ENCODE measurements around the gene DHRS7C.

DHRS7C gene

DNA sequence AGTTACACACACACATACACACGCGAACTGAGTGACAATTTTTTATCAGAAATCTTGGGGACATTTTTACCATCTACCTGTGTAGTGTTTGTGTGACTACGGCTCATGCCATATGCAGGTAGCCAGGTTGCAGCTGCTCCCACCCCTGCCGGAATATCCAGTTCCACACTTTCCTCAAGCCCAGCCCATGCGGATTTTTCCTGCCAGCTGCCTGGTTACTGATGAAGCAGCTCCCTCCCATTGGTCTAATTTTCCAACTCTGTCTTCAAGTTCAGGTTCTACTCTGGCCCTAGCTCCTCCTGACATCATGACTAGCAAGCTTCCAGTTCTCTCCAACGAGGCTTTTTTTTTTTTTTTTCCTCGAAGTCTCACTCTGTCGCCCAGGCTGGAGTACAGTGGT, 25.7 kb upstream of the DHRS7C start:
- TF ChIP-seq, protein P1, sequence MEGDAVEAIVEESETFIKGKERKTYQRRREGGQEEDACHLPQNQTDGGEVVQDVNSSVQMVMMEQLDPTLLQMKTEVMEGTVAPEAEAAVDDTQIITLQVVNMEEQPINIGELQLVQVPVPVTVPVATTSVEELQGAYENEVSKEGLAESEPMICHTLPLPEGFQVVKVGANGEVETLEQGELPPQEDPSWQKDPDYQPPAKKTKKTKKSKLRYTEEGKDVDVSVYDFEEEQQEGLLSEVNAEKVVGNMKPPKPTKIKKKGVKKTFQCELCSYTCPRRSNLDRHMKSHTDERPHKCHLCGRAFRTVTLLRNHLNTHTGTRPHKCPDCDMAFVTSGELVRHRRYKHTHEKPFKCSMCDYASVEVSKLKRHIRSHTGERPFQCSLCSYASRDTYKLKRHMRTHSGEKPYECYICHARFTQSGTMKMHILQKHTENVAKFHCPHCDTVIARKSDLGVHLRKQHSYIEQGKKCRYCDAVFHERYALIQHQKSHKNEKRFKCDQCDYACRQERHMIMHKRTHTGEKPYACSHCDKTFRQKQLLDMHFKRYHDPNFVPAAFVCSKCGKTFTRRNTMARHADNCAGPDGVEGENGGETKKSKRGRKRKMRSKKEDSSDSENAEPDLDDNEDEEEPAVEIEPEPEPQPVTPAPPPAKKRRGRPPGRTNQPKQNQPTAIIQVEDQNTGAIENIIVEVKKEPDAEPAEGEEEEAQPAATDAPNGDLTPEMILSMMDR (IDR thresholded peaks at IDR 0.05; ENCODE audit: low read depth, low read length): no peak
- DNase-seq (ENCODE audit: extremely low read depth, low read depth): no peak

DNA sequence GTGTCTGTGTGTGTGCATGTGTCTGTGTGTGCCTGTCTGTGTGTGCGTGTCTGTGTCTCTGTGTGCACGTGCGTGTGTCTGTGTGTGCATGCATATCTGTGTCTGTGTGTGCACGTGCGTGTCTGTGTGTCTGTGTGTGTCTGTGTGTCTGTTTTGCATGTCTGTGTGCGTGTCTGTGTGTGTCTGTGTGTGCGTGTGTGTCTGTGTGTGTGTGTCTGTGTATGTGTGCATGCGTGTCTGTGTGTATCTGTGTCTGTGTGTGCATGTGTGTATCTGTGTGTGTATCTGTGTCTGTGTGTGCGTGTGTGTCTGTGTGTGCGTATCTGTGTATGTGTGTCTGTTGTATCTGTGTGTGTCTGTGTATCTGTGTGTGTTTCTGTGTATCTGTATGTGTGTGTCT, 25.1 kb upstream of the DHRS7C start:
- DNase-seq (ENCODE audit: extremely low read depth, low read depth): no peak
- TF ChIP-seq, protein P1 (IDR thresholded peaks at IDR 0.05; ENCODE audit: low read depth, low read length): no peak

DNA sequence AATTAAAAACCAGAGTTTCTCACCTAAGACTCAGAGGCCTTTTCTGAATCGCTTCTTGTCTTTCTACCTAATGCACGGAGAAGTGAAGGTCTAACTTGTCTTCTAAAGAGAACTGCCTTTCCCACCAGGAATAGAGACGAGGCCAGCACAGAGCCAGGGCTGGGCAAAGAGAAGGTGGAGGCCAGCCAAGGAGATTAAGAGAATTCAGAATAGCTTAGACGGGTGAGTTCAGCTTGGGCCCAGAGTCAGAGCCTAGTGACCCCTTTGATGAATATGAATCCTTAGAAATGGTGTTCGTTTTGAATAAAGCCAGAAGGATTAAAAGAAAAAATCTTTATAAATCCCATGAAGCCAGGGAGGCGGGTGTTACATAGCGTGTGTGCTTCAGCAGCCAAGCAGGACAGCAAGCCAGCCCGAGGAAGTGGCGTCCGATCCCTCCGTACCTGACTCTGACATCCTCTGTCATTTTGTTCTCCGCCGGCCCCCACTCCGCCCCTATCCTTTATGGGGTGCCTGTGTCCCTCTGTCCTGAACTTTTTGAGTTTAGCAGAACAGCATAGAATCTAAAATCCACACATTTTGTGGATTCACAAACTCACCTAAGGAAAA, 23.0 kb upstream of the DHRS7C start:
- no peak for DNase-seq (ENCODE audit: extremely low read depth, low read depth)
- TF ChIP-seq, protein P1 (IDR thresholded peaks at IDR 0.05; ENCODE audit: low read depth, low read length): no peak

DNA sequence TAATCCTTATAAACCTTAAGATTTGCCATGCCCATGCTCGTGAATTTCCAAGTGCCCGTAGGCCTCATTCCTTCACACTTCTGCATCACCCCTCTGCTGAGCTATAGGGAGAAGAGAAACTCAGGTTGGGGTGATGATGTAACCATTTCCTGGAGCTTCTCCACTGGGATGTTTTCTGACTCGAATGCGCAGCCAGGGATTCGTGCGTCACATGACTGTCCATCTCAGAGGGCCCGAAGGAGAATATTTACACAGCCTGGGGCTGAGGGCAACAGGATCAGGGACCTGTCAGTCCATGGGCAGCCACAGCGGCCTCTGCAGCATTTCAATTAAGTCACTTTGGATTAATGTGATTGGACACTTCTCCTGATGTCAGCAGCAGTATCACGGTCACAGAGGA, 21.8 kb upstream of the DHRS7C start:
- TF ChIP-seq, protein P1 (IDR thresholded peaks at IDR 0.05; ENCODE audit: low read depth, low read length): no peak
- no peak for DNase-seq (ENCODE audit: extremely low read depth, low read depth)

DNA sequence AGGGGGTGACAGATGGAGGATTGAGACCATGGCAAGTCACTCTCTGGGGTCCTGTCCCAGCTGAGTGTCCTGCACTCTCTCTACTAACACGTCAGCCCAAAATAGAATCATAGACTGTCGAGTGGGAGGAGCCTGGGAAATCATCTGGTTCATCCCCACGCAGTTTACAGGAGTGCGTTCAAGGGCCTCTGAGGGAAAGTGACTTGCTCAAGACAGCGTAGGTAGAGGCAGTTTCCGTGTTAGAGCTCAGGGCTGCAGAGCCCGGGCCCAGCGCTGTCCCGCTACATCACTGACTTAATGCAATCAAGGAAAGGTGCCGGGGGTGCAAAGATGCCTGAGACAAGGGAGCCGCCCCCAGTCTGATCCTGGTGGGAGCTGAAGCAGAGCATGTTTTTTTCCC, 20.1 kb upstream of the DHRS7C start:
- TF ChIP-seq, protein P1 (IDR thresholded peaks at IDR 0.05; ENCODE audit: low read depth, low read length): no peak
- no peak for DNase-seq (ENCODE audit: extremely low read depth, low read depth)

DNA sequence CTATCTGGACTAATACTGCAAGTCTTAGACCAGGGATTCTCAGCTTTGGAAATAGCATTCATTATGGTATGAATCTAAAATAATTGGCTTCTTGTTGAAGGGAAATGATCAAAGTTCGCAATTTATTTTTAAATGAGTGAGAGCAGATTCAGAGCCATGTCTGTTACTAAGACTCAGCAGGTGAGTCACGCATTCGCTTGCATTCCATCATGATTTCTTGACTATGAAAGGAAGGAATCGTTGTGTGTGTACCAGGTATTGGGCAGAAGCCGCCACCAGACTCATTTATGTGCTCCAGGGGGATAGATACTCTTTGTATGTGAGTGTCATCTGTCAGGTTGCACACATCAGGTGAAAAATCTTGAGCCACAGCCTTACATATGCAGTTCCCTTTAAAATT, 19.7 kb upstream of the DHRS7C start:
- TF ChIP-seq, protein P1 (IDR thresholded peaks at IDR 0.05; ENCODE audit: low read depth, low read length): no peak
- DNase-seq (ENCODE audit: extremely low read depth, low read depth): no peak

DNA sequence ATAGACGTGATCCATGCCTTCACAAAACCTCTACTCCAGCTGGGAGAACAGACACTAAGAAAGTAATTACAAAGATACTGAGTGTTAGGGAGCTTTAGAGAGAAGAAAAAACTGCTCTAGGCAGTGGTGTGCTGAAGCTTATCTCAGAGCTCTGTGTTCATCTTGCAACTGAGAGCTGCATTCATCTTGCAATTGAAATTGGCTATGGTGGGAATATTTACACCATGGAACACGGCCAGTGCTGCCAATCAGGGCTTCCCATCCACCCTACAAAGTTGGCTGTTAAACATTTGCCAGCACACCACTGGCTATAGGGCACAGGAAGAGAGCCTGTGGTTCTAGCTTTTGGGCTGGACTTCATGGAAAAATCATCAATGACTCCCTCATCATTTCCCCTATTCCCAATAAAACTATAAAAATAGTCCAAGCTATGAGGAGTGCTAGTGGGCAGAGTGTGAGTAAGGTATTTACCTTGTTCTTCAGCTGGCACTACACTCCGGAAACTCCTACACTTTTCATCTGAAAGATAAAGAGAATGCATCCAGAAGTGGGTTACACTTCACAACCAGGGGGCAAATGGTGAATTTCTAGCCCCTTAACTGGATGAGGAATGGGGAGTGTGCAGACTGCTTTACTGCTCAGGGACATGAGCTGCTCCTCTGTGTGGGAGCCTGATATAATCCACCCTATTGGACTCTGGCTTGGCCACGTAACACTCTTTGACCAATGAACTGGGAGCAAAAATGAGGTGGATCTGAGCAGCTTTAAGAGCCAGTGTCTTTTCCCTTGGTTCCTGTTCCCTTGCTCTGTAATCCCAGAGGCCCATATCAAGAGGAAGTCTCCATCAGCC, 18.9 kb upstream of the DHRS7C start:
- DNase-seq (ENCODE audit: extremely low read depth, low read depth): no peak

More for the DNA sequence above, 18.9 kb upstream of the DHRS7C start:
- TF ChIP-seq, protein P1 (IDR thresholded peaks at IDR 0.05; ENCODE audit: low read depth, low read length): no peak
